OCI-LY7 (cell line): Measurements from ENCODE around the gene SAPCD2. TPM values are rescaled to one million over a fixed set of nuclear protein-coding genes. Genes with fewer than 3 reads are reported as not detected.

Experiments used
- BruUV-seq: library from RNA; stranded (reverse); fragments of 400-500 nt; replicated peaks from 2 replicates; lab custom pipeline; 2021; lab: Mats Ljungman, UMichigan
- CTCF ChIA-PET: fragments of 300-600 bp; sonication (Branson Sonifier 250); formaldehyde crosslinking; loops from one replicate; lab custom pipeline; 2022; ENCODE audit warnings: antibody characterized with exemption; ENCODE audit not compliant: unreplicated experiment; lab: Charles Lee
- POLR2A ChIA-PET: fragments of 300-600 bp; sonication (Branson Sonifier 250); formaldehyde crosslinking; loops from one replicate; lab custom pipeline; 2022; ENCODE audit warnings: antibody characterized with exemption; lab: Charles Lee
- DNase-seq: peaks from one replicate; pipeline ENCODE4 v3.0.0-alpha.2; 2015; ENCODE audit warnings: low spot score
- H2AFZ ChIP-seq: fragments of 200-600 bp; sonication (generic), shearing (Covaris generic); 2 replicates; pipeline ENCODE4 v1.6.1; 2014; ENCODE audit warnings: mild to moderate bottlenecking, antibody characterized with exemption, low read length, moderate library complexity
- H3K27ac ChIP-seq: fragments of 200-600 bp; sonication (generic); 2 replicates; pipeline ENCODE4 v1.5.1; 2014; ENCODE audit warnings: mixed run types, low read depth, mild to moderate bottlenecking, moderate library complexity, low read length, inconsistent platforms; ENCODE audit not compliant: poor library complexity, severe bottlenecking
- H3K36me3 ChIP-seq: fragments of 200-600 bp; sonication (generic); 2 replicates; pipeline ENCODE4 v1.6.1; 2014; ENCODE audit warnings: mild to moderate bottlenecking, antibody characterized with exemption, low read length, moderate library complexity, mixed read lengths; ENCODE audit not compliant: insufficient read depth
- H3K4me1 ChIP-seq: fragments of 200-600 bp; sonication (generic); 2 replicates; pipeline ENCODE4 v1.5.1; 2014; ENCODE audit warnings: mild to moderate bottlenecking, low read length; ENCODE audit not compliant: insufficient read depth, poor library complexity, severe bottlenecking
- H3K4me2 ChIP-seq: fragments of 200-600 bp; sonication (generic); 2 replicates; pipeline ENCODE4 v1.6.1; 2014; ENCODE audit warnings: mild to moderate bottlenecking, low read length
- H3K4me3 ChIP-seq: fragments of 200-600 bp; sonication (generic); 2 replicates; pipeline ENCODE4 v1.5.1; 2014; ENCODE audit warnings: mild to moderate bottlenecking, low read depth, low read length; ENCODE audit not compliant: poor library complexity, severe bottlenecking
- H3K79me2 ChIP-seq: fragments of 200-600 bp; sonication (generic); 2 replicates; pipeline ENCODE4 v1.6.1; 2016; ENCODE audit warnings: low read depth, mild to moderate bottlenecking, low read length, moderate library complexity, mixed read lengths; ENCODE audit not compliant: insufficient read depth
- H3K9me2 ChIP-seq: fragments of 200-600 bp; sonication (generic); 2 replicates; pipeline ENCODE4 v1.6.1; 2016; ENCODE audit warnings: mild to moderate bottlenecking, low read length, mixed read lengths; ENCODE audit not compliant: insufficient read depth
- H3K9me3 ChIP-seq: fragments of 200-600 bp; sonication (generic); 2 replicates; pipeline ENCODE4 v1.6.1; 2014; ENCODE audit warnings: mild to moderate bottlenecking, mixed run types, low read length, mixed read lengths
- H4K20me1 ChIP-seq: fragments of 200-600 bp; sonication (generic); 2 replicates; pipeline ENCODE4 v1.6.1; 2014; ENCODE audit warnings: mild to moderate bottlenecking, antibody characterized with exemption, low read length, moderate library complexity, mixed read lengths; ENCODE audit not compliant: insufficient read depth
- EZH2phosphoT487 ChIP-seq: fragments of 200-600 bp; sonication (generic); IDR thresholded peaks from 2 replicates; pipeline ENCODE4 v1.6.1; 2018; ENCODE audit warnings: low read depth, borderline replicate concordance, mild to moderate bottlenecking, mixed run types, antibody characterized with exemption, low read length, moderate library complexity, mixed read lengths
- intact Hi-C: fragments of 100-400 bp; cut with micrococcal nuclease; formaldehyde crosslinking; loops from one replicate; pipeline ENCODE4 v1.10.0; 2022; ENCODE audit not compliant: unreplicated experiment
- total RNA-seq, 2 experiments: library from RNA; depleted of rRNA in 1 of 2; stranded (reverse); fragments of >200 nt in 1 of 2; shearing (Covaris generic) in 1 of 2; gene quantifications; 2 replicates each; pipeline ENCODE4 v1.2.3, GENCODE V29; 2014 to 2022
- TF ChIP-seq, protein P1 (sequence below): fragments of 200-600 bp; sonication (generic); conservative IDR thresholded peaks from 2 replicates; pipeline ENCODE4 v1.5.1; 2014; ENCODE audit warnings: mild to moderate bottlenecking, antibody characterized with exemption, low read length, moderate library complexity, mixed read lengths

Gene SAPCD2
- total RNA-seq, 2 experiments from 2014 or later, result 57.2 to 74.0 TPM

DNA sequence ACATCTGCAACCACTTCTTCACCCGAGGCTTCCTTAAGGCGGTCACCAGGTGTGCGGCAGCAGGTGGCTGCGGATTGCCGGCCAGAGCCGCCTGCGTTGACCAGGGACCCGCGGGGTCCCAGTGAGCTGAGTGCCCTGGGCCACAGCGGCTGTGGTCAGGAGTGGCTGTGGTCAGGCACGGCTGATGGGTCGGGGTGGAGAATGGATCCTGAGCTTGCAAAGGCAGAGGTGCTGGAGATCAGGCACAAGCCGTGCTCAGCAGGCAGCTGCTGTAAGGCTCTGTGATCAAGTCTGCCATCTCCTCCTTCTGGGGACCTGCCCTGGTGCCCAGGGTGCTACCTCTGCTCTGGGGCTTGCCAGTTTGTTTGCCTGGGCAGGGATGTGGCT, 9.0 kb upstream of the SAPCD2 start:
- Histone ChIP-seq H2AFZ (no peak overlapping the region), H4K20me1 (no peaks in the 10 kb centered on the region), H3K36me3 (no peaks in the 10 kb centered on the region), H3K4me1 (peaks cover 18% of the 10 kb centered on the region), H3K4me2 (no peak overlapping the region), H3K79me2 (no peaks in the 10 kb centered on the region), H3K9me2 (no peaks in the 10 kb centered on the region), H3K9me3 (no peaks in the 10 kb centered on the region), H3K4me3 (no peak overlapping the region), H3K27ac (no peak overlapping the region)
- DNase-seq, result no peak
- ChIA-PET CTCF (no interaction called here), POLR2A (no interaction called here)
- no TSS peak for BruUV-seq
- no peak for TF ChIP-seq EZH2phosphoT487
- TF ChIP-seq, protein P1, sequence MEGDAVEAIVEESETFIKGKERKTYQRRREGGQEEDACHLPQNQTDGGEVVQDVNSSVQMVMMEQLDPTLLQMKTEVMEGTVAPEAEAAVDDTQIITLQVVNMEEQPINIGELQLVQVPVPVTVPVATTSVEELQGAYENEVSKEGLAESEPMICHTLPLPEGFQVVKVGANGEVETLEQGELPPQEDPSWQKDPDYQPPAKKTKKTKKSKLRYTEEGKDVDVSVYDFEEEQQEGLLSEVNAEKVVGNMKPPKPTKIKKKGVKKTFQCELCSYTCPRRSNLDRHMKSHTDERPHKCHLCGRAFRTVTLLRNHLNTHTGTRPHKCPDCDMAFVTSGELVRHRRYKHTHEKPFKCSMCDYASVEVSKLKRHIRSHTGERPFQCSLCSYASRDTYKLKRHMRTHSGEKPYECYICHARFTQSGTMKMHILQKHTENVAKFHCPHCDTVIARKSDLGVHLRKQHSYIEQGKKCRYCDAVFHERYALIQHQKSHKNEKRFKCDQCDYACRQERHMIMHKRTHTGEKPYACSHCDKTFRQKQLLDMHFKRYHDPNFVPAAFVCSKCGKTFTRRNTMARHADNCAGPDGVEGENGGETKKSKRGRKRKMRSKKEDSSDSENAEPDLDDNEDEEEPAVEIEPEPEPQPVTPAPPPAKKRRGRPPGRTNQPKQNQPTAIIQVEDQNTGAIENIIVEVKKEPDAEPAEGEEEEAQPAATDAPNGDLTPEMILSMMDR, result no peak
- intact Hi-C loops, result no loop called here

DNA sequence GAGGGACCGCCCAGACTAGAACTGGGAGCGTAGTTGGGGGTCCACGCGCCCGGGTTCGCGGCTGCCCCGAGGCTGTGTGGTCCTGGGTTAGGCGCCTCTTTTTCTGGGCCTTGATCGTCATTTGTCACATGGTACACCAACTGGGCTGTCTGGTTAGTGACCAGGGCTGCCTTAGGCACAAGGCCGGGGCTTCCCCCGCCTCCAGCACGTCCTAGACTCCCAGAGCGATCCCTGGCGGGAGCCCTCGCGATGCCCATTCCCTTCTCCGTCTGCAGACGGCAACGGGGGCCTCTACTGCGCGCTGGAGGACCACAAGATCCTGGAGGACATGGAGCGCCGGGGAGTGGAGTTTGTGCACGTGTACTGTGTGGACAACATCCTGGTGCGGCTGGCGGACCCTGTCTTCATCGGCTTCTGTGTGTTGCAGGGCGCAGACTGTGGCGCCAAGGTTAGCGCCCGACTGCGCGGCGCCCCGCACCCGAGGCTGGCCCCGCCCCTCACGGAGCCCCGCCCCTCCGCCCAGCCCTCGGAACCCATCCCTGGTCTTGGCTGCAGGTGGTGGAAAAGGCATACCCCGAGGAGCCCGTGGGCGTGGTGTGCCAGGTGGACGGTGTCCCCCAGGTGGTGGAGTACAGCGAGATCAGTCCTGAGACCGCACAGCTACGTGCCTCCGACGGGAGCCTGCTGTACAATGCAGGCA, 8.5 kb upstream of the SAPCD2 start:
- no peaks in the 10 kb centered on the region for H4K20me1 ChIP-seq
- H3K36me3 ChIP-seq, result no peaks in the 10 kb centered on the region
- peaks cover 18% of the 10 kb centered on the region for H3K4me1 ChIP-seq
- POLR2A ChIA-PET, result no interaction called here
- no peak for DNase-seq
- no peak overlapping the region for H3K4me3 ChIP-seq
- no peaks in the 10 kb centered on the region for H3K79me2 ChIP-seq
- intact Hi-C loops, result no loop called here
- CTCF ChIA-PET, result no interaction called here
- H3K9me2 ChIP-seq, result no peaks in the 10 kb centered on the region
- no TSS peak for BruUV-seq
- H3K4me2 ChIP-seq, result no peak overlapping the region; the same call in 1 of the 2 replicates
- no peak overlapping the region for H3K27ac ChIP-seq
- TF ChIP-seq, protein P1, result no peak
- no peak overlapping the region for H2AFZ ChIP-seq
- no peaks in the 10 kb centered on the region for H3K9me3 ChIP-seq
